GM15510 (cell line): ENCODE measurements around the gene ARL6IP4.

Source experiments
- POLR2A ChIP-seq: IDR thresholded peaks from 3 replicates; pipeline ENCODE4 v1.6.1; 2011; ENCODE audit warnings: borderline replicate concordance; ENCODE audit not compliant: insufficient read length; ENCODE audit errors: extremely low read depth

Gene ARL6IP4

DNA sequence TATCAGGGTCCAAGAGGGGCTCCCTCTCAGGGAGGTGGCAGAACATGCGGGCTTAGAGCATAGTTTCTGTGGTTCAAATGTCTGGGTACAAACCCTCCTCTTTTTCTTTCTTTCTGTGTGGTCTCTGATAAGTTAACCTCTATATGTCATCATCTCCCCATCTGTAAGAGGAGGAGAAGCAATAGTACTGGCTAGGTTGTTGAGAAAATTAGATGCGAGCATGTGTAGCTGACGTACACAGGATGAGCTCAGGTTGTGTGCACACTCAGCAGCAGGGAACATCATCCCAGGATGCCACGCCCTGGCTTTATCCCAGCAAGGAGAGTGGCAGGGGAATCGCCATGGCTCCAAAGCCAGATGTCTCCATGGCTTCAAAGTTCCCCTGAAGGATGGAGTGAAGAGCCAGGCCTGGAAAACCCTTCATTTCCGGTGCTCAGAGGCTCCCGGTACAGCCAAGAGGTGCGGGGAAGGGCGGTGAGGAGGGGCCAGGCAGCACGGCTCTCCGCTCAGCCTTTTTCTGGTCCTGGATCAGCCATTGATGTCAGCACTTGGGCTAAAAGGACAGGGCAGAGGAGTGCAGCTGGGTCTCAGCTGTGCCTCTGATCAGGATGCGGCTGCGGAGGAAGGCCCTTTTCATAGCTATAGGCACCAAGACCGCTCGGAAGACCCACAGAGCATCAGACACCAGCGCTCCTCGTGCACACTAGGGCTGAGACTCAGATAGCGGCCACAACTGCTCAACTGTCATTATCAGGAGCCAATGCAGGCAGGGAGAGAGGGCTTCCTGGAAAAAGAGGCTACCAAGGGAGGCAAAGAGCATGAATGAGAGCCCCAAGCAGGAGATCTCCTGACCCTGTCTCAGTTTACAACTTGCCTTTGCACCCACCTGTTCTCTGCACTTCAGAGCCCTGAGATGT, 41.5 kb downstream of the ARL6IP4 start:
- no peak for TF ChIP-seq POLR2A

- no peak for TF ChIP-seq POLR2A
These were observed 42.4 kb downstream of the ARL6IP4 start for GRCh38 chr12:123022846-123023245.

- TF ChIP-seq POLR2A, result no peak
These were observed 44.4 kb downstream of the ARL6IP4 start for GRCh38 chr12:123024819-123025391.

- no peak for TF ChIP-seq POLR2A
These were observed 45.8 kb downstream of the ARL6IP4 start for GRCh38 chr12:123026094-123026853.

DNA sequence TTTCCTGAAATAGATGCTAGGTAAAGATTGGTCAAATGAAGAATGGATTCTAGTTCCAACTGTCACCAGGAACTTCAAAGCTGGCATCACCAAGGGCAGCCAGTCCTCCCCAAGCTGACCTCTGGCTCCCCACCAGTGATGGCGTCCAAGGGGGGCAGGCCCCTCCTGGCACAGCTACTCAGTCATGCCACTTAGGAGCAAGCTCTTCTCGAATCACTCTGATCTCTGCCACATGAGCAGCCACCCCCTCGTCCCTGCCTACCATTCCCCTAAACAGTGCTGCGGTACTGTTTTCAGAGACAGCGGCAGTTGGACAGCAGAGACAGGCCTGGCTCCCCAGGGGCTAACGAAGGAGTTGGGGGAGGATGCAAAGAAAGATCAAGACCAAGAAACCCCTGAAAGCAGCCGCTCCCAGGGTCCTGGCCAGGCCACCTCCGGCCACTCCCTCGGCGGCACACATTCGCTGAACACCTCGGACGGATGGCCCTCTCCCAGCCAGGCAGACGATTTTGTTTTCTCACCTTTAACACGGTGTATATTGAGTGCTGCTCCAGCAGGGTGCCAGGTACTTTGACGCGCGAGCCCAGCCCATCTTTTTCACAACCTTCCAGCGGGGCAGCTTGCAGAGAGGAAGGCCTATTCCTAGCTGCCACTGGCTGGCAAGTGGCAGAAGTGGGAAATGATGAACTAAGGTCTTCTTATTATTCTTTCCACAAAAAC, 47.4 kb downstream of the ARL6IP4 start:
- TF ChIP-seq POLR2A, result no peak

DNA sequence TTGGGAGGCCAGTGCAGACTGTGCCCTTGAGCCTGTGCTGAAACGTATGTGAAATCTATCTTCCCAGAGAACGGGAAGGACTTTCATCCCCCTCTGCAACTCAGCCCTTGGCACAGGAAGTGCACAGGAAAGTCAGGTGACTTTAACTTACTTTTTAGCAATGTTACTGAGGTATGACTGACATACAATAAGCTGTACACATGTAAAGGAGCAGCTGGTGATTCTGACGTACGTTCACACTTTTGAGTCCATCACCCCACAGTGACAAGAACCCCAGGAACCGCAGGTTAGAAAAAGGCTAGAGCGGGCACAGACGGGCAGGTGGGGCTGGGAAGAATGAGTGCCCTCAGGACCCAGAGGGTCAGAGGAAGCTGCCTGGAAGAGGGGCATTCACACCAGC, 48.0 kb downstream of the ARL6IP4 start:
- no peak for TF ChIP-seq POLR2A

DNA sequence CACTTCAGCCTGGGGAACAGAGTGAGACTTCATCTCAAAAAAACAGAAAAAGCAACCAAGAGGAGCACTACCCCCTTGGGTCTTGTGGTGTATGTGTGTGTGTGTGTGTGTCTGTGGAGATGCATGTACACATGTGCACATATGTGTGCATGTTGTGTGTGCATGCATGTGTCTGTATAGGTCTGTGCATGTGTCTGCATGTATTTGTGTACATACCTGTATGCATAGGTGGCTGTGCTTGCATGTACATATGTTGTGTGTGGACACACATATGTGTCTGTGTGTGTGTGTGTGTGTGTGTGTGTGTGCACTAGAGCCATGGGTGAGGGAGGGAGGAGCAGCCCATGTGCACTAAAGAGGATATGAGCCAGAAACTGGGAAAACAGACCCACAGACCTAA, 49.1 kb downstream of the ARL6IP4 start:
- TF ChIP-seq POLR2A, result no peak

DNA sequence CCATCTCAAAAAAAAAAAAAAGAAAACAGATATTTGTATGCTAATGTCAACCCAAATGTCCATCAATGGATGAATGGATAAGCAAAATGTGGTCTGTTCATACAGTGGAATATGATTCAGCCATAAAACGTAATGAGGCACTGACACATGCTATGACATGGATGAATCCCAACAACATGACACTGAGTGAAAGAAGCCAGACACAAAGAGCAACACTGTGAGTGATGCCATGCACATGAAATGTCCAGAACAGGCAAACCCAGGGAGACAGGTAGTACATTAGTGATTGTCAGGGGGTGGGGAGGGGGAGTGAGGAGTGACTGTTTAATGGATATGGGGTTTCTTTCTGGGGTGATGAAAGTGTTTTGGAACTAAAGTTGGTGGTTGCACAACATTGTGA, 50.2 kb downstream of the ARL6IP4 start:
- no peak for TF ChIP-seq POLR2A

DNA sequence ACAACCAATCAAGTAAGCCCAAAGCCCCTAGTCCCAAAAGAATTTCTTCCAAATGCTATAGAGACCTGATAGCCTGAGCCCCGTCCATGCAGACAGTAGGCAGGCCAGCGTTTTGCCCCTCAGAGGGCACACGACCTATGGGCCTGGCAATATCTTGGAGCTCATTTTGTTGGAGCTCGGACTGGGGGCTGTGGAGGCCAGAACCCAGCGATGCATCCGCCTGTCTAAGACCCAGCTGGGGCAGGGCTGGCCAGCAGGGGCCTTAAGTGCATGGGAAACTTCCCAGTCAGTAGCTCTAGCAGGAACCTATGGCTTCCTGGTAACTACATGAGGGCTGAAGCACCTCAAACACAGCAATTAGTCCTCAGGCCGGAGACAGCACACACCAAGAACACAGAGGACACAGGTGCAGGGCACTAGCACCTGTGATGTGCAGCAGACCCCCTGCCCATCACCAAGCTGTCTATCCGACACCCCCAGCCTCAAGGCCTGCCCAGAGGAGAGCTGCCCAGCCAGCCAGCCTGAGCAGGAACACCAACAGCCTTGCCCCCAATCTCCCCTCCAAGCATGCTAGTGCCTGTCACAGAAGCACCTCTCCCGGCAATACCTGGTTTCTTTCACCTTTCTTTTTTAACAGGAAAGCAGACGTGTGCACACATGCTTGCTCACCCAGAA, 50.8 kb downstream of the ARL6IP4 start:
- no peak for TF ChIP-seq POLR2A
